ENCODE data around the gene CRHR1. TPM values are rescaled to one million over a fixed set of nuclear protein-coding genes. Genes with fewer than 3 reads are reported as not detected.

CRHR1 gene
- polyA plus RNA-seq, 1 of the 3 experiments (the other 2 are of a cell fraction): 0.13 TPM

DNA sequence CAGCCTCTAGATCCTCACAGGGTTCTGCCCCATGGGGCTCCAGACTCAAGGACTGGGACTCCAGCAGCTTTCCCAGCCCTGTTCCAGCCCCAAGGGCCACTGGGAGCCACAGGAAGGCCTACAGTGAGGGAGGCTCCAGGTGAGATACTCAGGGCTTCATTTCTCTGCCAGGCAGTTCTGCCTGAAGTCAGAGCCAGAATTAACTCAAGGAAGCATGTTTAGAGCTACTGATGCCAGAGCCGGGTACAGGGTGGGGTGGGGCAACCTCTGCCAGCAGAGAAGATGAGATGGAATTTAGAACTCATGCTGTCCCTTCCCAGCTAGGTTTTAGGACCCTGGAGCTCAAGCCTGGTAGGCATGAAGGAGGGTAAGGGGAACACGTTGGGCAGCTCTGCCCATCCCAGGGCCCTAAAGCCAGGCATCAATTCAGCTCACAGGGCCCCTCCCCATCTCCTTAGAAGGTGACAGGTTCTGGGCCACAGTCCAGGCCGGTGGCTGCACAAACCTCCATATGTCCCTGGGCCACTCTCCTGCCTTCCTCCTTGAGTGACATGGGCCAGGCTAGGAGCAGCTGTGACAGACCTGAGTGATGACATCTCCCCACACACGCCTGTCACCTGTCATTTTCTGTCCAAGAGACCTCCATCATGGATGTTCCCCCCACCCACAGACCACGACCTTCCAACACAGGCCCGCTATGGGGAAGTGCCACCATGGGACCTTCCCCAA, 36.1 kb downstream of the CRHR1 start:
- Histone ChIP-seq H3K9me3 (no peaks in the 10 kb centered on the region), H4K20me1 (ENCODE audit: insufficient read depth) (no peaks in the 10 kb centered on the region), H3K4me3 (ENCODE audit: low read depth in 2 of 2, low read length in 1 of 2) (no peak overlapping the region), H3K27ac (ENCODE audit: low read depth in 2 of 2, low read length in 1 of 2) (no peak overlapping the region), H3K4me1 (ENCODE audit: control insufficient read depth in 1 of 2, insufficient read depth in 2 of 2, low read depth in 1 of 2, low read length in 1 of 2) (peaks cover 0 to 27% of the 10 kb centered on the region in 2 experiments; a peak in 1 of 4 replicates), H3K36me3 (replicated peaks in 1 of 2; ENCODE audit: control insufficient read depth in 1 of 2, insufficient read depth in 2 of 2, low read length in 1 of 2) (no peaks in the 10 kb centered on the region), H3K9ac (no peak overlapping the region), H3F3A (replicated peaks; ENCODE audit: insufficient read depth) (no peaks in the 10 kb centered on the region), H3K79me2 (ENCODE audit: insufficient read depth) (no peaks in the 10 kb centered on the region), H3K9me2 (no peaks in the 10 kb centered on the region), H3K27me3 (ENCODE audit: insufficient read depth) (no peaks in the 10 kb centered on the region), H3K4me2 (no peak overlapping the region), H2AFZ (ENCODE audit: low read depth) (no peak overlapping the region)
- ChIA-PET POLR2A (no interaction called here), CTCF (interaction anchor here (0.6 to 6.9 kb wide), 8 partner anchors 11 to 180 kb away, joined by 3 to 49 read pairs (median 4); partner anchors contain the start of genes CRHR1 and MAPT)
- TF ChIP-seq, protein P1, sequence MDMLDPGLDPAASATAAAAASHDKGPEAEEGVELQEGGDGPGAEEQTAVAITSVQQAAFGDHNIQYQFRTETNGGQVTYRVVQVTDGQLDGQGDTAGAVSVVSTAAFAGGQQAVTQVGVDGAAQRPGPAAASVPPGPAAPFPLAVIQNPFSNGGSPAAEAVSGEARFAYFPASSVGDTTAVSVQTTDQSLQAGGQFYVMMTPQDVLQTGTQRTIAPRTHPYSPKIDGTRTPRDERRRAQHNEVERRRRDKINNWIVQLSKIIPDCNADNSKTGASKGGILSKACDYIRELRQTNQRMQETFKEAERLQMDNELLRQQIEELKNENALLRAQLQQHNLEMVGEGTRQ (IDR thresholded peaks at IDR 0.05; ENCODE audit: borderline replicate concordance, low read depth, low read length): no peak
- TF ChIP-seq RFX5 (IDR thresholded peaks at IDR 0.05; ENCODE audit: low read length) (no peak), RAD21 (IDR thresholded peaks at IDR 0.05; ENCODE audit: low read length) (no peak), ELF1 (IDR thresholded peaks at IDR 0.05) (no peak), TCF12 (IDR thresholded peaks at IDR 0.05) (no peak), TAF1 (IDR thresholded peaks at IDR 0.05; ENCODE audit: borderline replicate concordance, low read depth, low read length) (no peak), NFIC (IDR thresholded peaks at IDR 0.05; ENCODE audit: borderline replicate concordance) (no peak), FOSL2 (IDR thresholded peaks at IDR 0.05; ENCODE audit: borderline replicate concordance, low read depth) (no peak), GABPA (IDR thresholded peaks at IDR 0.05; ENCODE audit: low read depth) (no peak), RCOR1 (IDR thresholded peaks at IDR 0.05; ENCODE audit: low read length) (no peak), FOXJ3 (CRISPR knock-in tag; IDR thresholded peaks at IDR 0.05) (no peak), EZH2phosphoT487 (IDR thresholded peaks at IDR 0.05; ENCODE audit: borderline replicate concordance, low read depth) (no peak), YY1 (IDR thresholded peaks at IDR 0.05; ENCODE audit: low read depth) (no peak), CHD2 (IDR thresholded peaks at IDR 0.05; ENCODE audit: low read length, partially characterized antibody) (no peak), SMC3 (IDR thresholded peaks at IDR 0.05; ENCODE audit: low read depth, low read length) (no peak)
- TF ChIP-seq, protein P2, sequence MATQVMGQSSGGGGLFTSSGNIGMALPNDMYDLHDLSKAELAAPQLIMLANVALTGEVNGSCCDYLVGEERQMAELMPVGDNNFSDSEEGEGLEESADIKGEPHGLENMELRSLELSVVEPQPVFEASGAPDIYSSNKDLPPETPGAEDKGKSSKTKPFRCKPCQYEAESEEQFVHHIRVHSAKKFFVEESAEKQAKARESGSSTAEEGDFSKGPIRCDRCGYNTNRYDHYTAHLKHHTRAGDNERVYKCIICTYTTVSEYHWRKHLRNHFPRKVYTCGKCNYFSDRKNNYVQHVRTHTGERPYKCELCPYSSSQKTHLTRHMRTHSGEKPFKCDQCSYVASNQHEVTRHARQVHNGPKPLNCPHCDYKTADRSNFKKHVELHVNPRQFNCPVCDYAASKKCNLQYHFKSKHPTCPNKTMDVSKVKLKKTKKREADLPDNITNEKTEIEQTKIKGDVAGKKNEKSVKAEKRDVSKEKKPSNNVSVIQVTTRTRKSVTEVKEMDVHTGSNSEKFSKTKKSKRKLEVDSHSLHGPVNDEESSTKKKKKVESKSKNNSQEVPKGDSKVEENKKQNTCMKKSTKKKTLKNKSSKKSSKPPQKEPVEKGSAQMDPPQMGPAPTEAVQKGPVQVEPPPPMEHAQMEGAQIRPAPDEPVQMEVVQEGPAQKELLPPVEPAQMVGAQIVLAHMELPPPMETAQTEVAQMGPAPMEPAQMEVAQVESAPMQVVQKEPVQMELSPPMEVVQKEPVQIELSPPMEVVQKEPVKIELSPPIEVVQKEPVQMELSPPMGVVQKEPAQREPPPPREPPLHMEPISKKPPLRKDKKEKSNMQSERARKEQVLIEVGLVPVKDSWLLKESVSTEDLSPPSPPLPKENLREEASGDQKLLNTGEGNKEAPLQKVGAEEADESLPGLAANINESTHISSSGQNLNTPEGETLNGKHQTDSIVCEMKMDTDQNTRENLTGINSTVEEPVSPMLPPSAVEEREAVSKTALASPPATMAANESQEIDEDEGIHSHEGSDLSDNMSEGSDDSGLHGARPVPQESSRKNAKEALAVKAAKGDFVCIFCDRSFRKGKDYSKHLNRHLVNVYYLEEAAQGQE (IDR thresholded peaks at IDR 0.05; ENCODE audit: low read depth, low read length): no peak
- TF ChIP-seq, protein P3, sequence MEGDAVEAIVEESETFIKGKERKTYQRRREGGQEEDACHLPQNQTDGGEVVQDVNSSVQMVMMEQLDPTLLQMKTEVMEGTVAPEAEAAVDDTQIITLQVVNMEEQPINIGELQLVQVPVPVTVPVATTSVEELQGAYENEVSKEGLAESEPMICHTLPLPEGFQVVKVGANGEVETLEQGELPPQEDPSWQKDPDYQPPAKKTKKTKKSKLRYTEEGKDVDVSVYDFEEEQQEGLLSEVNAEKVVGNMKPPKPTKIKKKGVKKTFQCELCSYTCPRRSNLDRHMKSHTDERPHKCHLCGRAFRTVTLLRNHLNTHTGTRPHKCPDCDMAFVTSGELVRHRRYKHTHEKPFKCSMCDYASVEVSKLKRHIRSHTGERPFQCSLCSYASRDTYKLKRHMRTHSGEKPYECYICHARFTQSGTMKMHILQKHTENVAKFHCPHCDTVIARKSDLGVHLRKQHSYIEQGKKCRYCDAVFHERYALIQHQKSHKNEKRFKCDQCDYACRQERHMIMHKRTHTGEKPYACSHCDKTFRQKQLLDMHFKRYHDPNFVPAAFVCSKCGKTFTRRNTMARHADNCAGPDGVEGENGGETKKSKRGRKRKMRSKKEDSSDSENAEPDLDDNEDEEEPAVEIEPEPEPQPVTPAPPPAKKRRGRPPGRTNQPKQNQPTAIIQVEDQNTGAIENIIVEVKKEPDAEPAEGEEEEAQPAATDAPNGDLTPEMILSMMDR (IDR thresholded peaks at IDR 0.05): no peak
- TF ChIP-seq, protein P4, sequence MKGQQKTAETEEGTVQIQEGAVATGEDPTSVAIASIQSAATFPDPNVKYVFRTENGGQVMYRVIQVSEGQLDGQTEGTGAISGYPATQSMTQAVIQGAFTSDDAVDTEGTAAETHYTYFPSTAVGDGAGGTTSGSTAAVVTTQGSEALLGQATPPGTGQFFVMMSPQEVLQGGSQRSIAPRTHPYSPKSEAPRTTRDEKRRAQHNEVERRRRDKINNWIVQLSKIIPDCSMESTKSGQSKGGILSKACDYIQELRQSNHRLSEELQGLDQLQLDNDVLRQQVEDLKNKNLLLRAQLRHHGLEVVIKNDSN (IDR thresholded peaks at IDR 0.05; ENCODE audit: borderline replicate concordance, low read depth): no peak
- TF ChIP-seq, protein P5, sequence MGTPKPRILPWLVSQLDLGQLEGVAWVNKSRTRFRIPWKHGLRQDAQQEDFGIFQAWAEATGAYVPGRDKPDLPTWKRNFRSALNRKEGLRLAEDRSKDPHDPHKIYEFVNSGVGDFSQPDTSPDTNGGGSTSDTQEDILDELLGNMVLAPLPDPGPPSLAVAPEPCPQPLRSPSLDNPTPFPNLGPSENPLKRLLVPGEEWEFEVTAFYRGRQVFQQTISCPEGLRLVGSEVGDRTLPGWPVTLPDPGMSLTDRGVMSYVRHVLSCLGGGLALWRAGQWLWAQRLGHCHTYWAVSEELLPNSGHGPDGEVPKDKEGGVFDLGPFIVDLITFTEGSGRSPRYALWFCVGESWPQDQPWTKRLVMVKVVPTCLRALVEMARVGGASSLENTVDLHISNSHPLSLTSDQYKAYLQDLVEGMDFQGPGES (IDR thresholded peaks at IDR 0.05; ENCODE audit: low read depth, low read length): no peak
- WGBS (ENCODE audit: low lambda C conversion rate): 51% methylated on average over 6 of the region's 6 CpGs
- no peak for DNase-seq

All from SK-N-SH (cell line).